ENCODE data around the gene LAMB1.

LAMB1 gene

GRCh38 chr7:108016841-108017775, 14.1 kb upstream of the LAMB1 start:
- DNase-seq = no peak

GRCh38 chr7:108015740-108016139, 12.8 kb upstream of the LAMB1 start:
- DNase-seq = no peak

GRCh38 chr7:108014747-108015682, 12.1 kb upstream of the LAMB1 start:
- DNase-seq = no peak

- no peak for DNase-seq
Observed at GRCh38 chr7:108014215-108014614, 11.3 kb upstream of the LAMB1 start.

GRCh38 chr7:108012499-108013430, 9.8 kb upstream of the LAMB1 start:
- no peak for DNase-seq

GRCh38 chr7:108010377-108010776, 7.4 kb upstream of the LAMB1 start:
- no peak for DNase-seq

- no peak for DNase-seq
Observed at GRCh38 chr7:108009873-108010272, 6.9 kb upstream of the LAMB1 start.

GRCh38 chr7:108008827-108009226, 5.9 kb upstream of the LAMB1 start:
- no peak for DNase-seq

GRCh38 chr7:108008240-108008639, 5.3 kb upstream of the LAMB1 start:
- no peak for DNase-seq

- no peak for DNase-seq
Observed at GRCh38 chr7:108007762-108008161, 4.8 kb upstream of the LAMB1 start.

- DNase-seq = no peak
Observed at GRCh38 chr7:108007261-108007660, 4.3 kb upstream of the LAMB1 start.

- no peak for DNase-seq
Observed at GRCh38 chr7:108004220-108005142, 1.5 kb upstream of the LAMB1 start.

GRCh38 chr7:108003599-108003935, 606 bp upstream of the LAMB1 start:
- DNase-seq = no peak

GRCh38 chr7:108001764-108002725, 916 bp downstream of the LAMB1 start:
- DNase-seq = no peak

GRCh38 chr7:108000875-108001763, 1.8 kb downstream of the LAMB1 start:
- DNase-seq = no peak

- DNase-seq = no peak
Observed at GRCh38 chr7:107999779-108000560, 3.0 kb downstream of the LAMB1 start.

- DNase-seq = no peak
Observed at GRCh38 chr7:107998660-107999480, 4.1 kb downstream of the LAMB1 start.
